Measurements from ENCODE around the gene DAB1.

Gene DAB1

GRCh38 chr1:56967900-56968832, 455.7 kb downstream of the DAB1 start:
- FAIRE-seq = no peak

- no peak for FAIRE-seq
These were observed 456.5 kb downstream of the DAB1 start for GRCh38 chr1:56967355-56967754.

DNA sequence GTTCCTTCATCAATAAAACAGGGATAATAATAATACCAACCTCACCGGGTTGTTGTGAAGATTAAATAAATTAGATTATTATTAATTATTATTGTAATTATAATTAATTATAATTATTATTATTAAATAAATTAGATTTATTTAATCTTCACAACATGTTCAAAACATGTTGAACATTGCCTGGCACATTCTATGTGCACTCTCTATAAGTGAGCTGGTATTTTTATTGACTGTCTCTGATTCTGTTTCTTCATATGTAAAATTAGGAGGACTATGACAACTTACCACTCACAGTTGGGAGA, 457.2 kb downstream of the DAB1 start:
- FAIRE-seq = no peak

GRCh38 chr1:56965916-56966697, 457.8 kb downstream of the DAB1 start, which contains the start of gene C8B:
C8B (minus strand) TSS chr1:56966015; CDS start chr1:56965948, 67 bp downstream.
- FAIRE-seq = no peak

- FAIRE-seq = no peak
These were observed 458.7 kb downstream of the DAB1 start for GRCh38 chr1:56965191-56965590.

DNA sequence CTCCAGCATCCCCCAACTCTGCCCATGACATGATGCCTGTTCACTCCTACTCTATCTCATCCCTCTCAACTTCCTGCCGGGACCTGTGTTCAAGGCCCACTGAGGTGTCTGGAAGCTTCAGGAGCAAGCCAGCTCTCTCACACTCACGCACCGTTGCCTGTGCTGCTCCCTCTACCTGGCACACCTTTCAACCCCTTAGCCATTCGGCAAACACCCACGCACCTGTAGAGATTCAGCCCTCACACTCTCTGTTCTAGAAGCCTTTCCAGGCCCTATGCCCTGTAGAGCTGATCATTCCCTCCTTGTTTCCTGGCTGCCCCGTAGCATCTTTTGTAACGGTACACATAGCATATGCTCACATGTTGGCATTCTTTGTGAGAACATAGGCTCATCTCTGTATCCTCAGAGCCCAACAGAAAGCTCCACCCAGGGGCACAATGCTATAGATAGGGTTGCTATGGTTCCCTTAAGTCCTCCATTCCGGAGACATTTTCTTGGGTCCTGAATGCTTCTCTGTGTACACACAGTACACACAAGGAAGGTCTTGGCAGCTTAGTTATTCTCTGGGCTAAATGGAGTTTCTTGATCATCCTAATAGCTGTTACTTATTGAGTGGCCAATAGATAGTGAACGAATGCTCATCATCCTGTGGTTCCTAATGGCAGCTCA, 459.4 kb downstream of the DAB1 start:
- no peak for FAIRE-seq

DNA sequence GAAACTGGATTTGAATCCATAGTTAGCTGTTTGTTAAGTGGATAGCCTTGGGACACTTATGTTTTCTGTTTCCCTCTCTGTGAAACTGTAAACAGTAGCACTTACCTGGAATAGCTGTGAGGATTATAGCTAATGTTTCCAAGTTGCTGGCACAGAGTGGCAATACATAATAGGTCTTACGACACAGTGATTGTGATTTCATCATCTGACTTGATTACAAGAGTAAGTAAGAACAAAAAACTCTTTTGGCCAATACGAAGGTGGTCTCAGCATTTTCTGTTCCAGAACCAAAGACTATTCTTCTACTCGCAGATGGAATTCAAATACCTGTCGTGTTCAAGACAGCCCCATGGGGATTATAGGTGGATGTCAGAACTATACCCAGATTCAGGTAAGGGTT, 460.2 kb downstream of the DAB1 start:
- FAIRE-seq = no peak

DNA sequence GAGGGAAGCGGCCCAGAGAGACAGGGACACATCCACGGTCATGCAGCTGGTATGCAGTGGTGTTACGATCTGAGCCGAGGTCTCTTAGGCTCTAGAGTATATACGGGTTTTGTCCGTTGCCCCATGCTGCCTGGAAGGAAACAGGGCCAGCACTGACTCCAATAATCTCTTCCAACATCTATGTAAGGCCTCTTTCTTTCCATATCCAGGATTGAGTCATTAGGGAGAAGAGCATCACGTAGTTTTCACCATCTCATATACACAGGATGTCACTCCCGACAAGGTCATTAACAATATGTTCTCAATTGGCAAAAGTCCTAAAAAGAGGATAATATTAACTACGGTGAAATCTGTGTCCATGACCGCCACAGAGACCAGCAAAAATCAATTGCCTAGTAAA, 462.4 kb downstream of the DAB1 start:
- FAIRE-seq = no peak

DNA sequence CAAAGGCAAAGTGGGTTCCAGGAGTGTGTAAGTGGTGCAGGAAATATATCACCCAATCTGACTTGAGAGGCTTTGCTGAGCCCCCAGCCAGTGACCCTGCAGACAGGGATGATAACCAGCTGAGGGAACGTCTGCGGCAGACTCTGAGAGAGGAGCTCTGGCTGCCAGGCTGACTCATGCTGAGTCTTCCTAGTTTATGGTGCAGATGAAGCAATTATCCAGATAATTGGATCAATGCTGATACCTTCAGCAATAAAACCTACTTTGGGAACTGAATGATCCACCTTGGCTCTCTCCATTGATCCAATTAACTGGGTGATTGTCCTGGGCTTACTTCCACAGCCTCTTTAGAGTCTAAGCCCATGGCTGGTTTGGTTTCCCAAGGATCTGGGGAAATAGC, 465.3 kb downstream of the DAB1 start:
- no peak for FAIRE-seq

GRCh38 chr1:56957931-56958330, 465.9 kb downstream of the DAB1 start:
- no peak for FAIRE-seq

- no peak for FAIRE-seq
These were observed 469.2 kb downstream of the DAB1 start for GRCh38 chr1:56954664-56955063.

GRCh38 chr1:56953386-56953785, 470.5 kb downstream of the DAB1 start:
- no peak for FAIRE-seq

GRCh38 chr1:56952501-56952900, 471.4 kb downstream of the DAB1 start:
- no peak for FAIRE-seq

GRCh38 chr1:56948403-56949023, 475.3 kb downstream of the DAB1 start:
- no peak for FAIRE-seq
